IMR-90 (cell line): Measurements from ENCODE around the gene KRT3. TPM values are rescaled to one million over a fixed set of nuclear protein-coding genes. Genes with fewer than 3 reads are reported as not detected.

ENCODE experiments used
- ATAC-seq: fragments of 200-7000 bp; cut with Tn5 transposase; 2 replicates; pipeline ENCODE4 v1.9.1; 2020; ENCODE audit warnings: low read depth, mild to moderate bottlenecking, moderate library complexity
- BruUV-seq: library from RNA; stranded (reverse); fragments of 400-500 nt; replicated peaks from 2 replicates; lab custom pipeline; 2021; lab: Mats Ljungman, UMichigan
- CTCF ChIA-PET: fragments of 300-600 bp; formaldehyde crosslinking; extraction: SDS; loops from one replicate; lab custom pipeline; 2021; ENCODE audit warnings: antibody characterized with exemption; lab: Yijun Ruan, JAX
- POLR2A ChIA-PET: fragments of 300-600 bp; sonication (Branson Sonifier 250); formaldehyde crosslinking; loops from one replicate; lab custom pipeline; 2022; ENCODE audit warnings: antibody characterized with exemption; ENCODE audit not compliant: unreplicated experiment; lab: Charles Lee
- DNase-seq: peaks from one replicate; pipeline ENCODE4 v3.0.0; 2013
- H2AFZ ChIP-seq: replicated peaks from 2 replicates; pipeline ENCODE3; 2013; ENCODE audit warnings: low read length, mild to moderate bottlenecking; ENCODE audit not compliant: poor library complexity
- H2AK5ac ChIP-seq: 2 replicates; pipeline ENCODE4 v1.6.1; 2013; ENCODE audit warnings: low read depth, low read length, inconsistent platforms
- H2AK9ac ChIP-seq: replicated peaks from 2 replicates; pipeline ENCODE3; 2013; ENCODE audit warnings: mild to moderate bottlenecking, low read depth, low read length, moderate library complexity; ENCODE audit not compliant: poor library complexity
- H2BK120ac ChIP-seq: 2 replicates; pipeline ENCODE4 v1.6.1; 2013; ENCODE audit warnings: low read depth, low read length, inconsistent platforms
- H2BK15ac ChIP-seq: 3 replicates; pipeline ENCODE4 v1.6.1; 2013; ENCODE audit warnings: low read depth, low read length, inconsistent platforms
- H2BK20ac ChIP-seq: 2 replicates; pipeline ENCODE4 v1.6.1; 2013; ENCODE audit warnings: low read depth, mild to moderate bottlenecking, inconsistent platforms, low read length, moderate library complexity
- H2BK5ac ChIP-seq: 2 replicates; pipeline ENCODE4 v1.6.1; 2013; ENCODE audit warnings: mild to moderate bottlenecking, low read depth, low read length, inconsistent platforms; ENCODE audit not compliant: poor library complexity, severe bottlenecking
- H3K14ac ChIP-seq: replicated peaks from 2 replicates; pipeline ENCODE4 v1.6.1; 2013; ENCODE audit warnings: low read depth, low read length, inconsistent platforms
- H3K18ac ChIP-seq: 2 replicates; pipeline ENCODE4 v1.6.1; 2013; ENCODE audit warnings: low read depth, low read length, control low read depth
- H3K23ac ChIP-seq: 2 replicates; pipeline ENCODE4 v1.6.1; 2013; ENCODE audit warnings: low read depth, low read length, inconsistent platforms
- H3K27ac ChIP-seq: 2 replicates; pipeline ENCODE4 v1.5.1; 2013; ENCODE audit warnings: mild to moderate bottlenecking, control low read depth, low read length; ENCODE audit not compliant: insufficient read depth
- H3K27me3 ChIP-seq: 2 replicates; pipeline ENCODE4 v1.6.1; 2013; ENCODE audit warnings: low read length; ENCODE audit not compliant: control insufficient read depth, insufficient read depth
- H3K36me3 ChIP-seq: 2 replicates; pipeline ENCODE4 v1.6.1; 2013; ENCODE audit warnings: low read length, mixed read lengths; ENCODE audit not compliant: control insufficient read depth, insufficient read depth
- H3K4ac ChIP-seq: 2 replicates; pipeline ENCODE4 v1.6.1; 2013; ENCODE audit warnings: low read depth, low read length, inconsistent platforms
- H3K4me1 ChIP-seq: 2 replicates; pipeline ENCODE4 v1.6.1; 2013; ENCODE audit warnings: low read length, mixed read lengths; ENCODE audit not compliant: control insufficient read depth, insufficient read depth
- H3K4me2 ChIP-seq: 2 replicates; pipeline ENCODE4 v1.6.1; 2013; ENCODE audit warnings: low read depth, mild to moderate bottlenecking, control low read depth, low read length, moderate library complexity
- H3K4me3 ChIP-seq: 2 replicates; pipeline ENCODE4 v1.5.1; 2013; ENCODE audit warnings: low read depth, mild to moderate bottlenecking, control low read depth, low read length, moderate library complexity; ENCODE audit not compliant: insufficient read depth
- H3K56ac ChIP-seq: 2 replicates; pipeline ENCODE4 v1.6.1; 2013; ENCODE audit warnings: low read length, inconsistent platforms; ENCODE audit not compliant: insufficient read depth; ENCODE audit errors: extremely low read depth
- H3K79me1 ChIP-seq, 2 experiments: 2 replicates each; pipeline ENCODE4 v1.6.1; 2013; ENCODE audit warnings: low read length in 2 of 2, inconsistent platforms in 1 of 2, low read depth in 1 of 2
- H3K9ac ChIP-seq: 2 replicates; pipeline ENCODE4 v1.6.1; 2013; ENCODE audit warnings: low read depth, low read length, control low read depth
- H3K9me1 ChIP-seq: 2 replicates; pipeline ENCODE4 v1.6.1; 2013; ENCODE audit warnings: low read length, inconsistent platforms; ENCODE audit not compliant: insufficient read depth
- H3K9me3 ChIP-seq: 2 replicates; pipeline ENCODE4 v1.6.1; 2013; ENCODE audit warnings: low read length; ENCODE audit not compliant: control insufficient read depth, insufficient read depth
- H4K20me1 ChIP-seq: 2 replicates; pipeline ENCODE4 v1.6.1; 2013; ENCODE audit warnings: low read length, inconsistent platforms; ENCODE audit not compliant: insufficient read depth
- H4K5ac ChIP-seq: 2 replicates; pipeline ENCODE4 v1.6.1; 2013; ENCODE audit warnings: mild to moderate bottlenecking, low read depth, low read length, control low read depth
- H4K8ac ChIP-seq, 2 experiments: 2 replicates each; pipeline ENCODE4 v1.6.1; 2013; ENCODE audit warnings: low read depth in 2 of 2, low read length in 2 of 2, control low read depth in 1 of 2, inconsistent platforms in 1 of 2
- H4K91ac ChIP-seq: 2 replicates; pipeline ENCODE4 v1.6.1; 2013; ENCODE audit warnings: low read depth, low read length, inconsistent platforms; ENCODE audit not compliant: insufficient read depth
- NFE2L2 ChIP-seq: fragments of 150-350 bp; IDR thresholded peaks from 2 replicates; pipeline ENCODE4 v1.6.1; 2016; ENCODE audit warnings: low read depth, mild to moderate bottlenecking, low read length
- POLR2A ChIP-seq: IDR thresholded peaks from 2 replicates; pipeline ENCODE4 v1.6.1; 2012; ENCODE audit warnings: mild to moderate bottlenecking, low read depth, low read length
- WGBS, 2 experiments: methylation state at CpG; one replicate each; pipeline versions ENCODE4 v1.1.5 to v1.1.7; 2013; ENCODE audit warnings: missing lambda C conversion rate in 2 of 2; ENCODE audit not compliant: insufficient read length in 1 of 2; ENCODE audit errors: extremely low coverage in 2 of 2; 5-methylcytosine and 5-hydroxymethylcytosine counted together
- dilution Hi-C: fragments of 300-500 bp; cut with HindIII; formaldehyde crosslinking; loops from one replicate; pipeline ENCODE4 v1.14.3; 2018; ENCODE audit warnings: low sequenced_read_pairs; ENCODE audit not compliant: unreplicated experiment
- in situ Hi-C: fragments of 300-500 bp; cut with MboI; formaldehyde crosslinking; loops from 3 replicates; pipeline ENCODE4 v1.14.3; 2019; ENCODE audit warnings: low sequenced_read_pairs, inconsistent platforms, mixed read lengths
- intact Hi-C: fragments of 100-400 bp; cut with micrococcal nuclease; formaldehyde crosslinking; loops from 2 replicates; pipeline ENCODE4 v1.10.0; 2022
- polyA plus RNA-seq, 3 experiments: library from polyadenylated mRNA; depleted of rRNA; stranded (reverse); fragments of >200 nt; gene quantifications; 2 replicates each; pipeline ENCODE4 v1.2.3, GENCODE V29; 2012; ENCODE audit warnings: low replicate concordance in 1 of 3
- total RNA-seq: library from RNA; depleted of rRNA; stranded (reverse); fragments of >200 nt; gene quantifications from 2 replicates; pipeline ENCODE4 v1.2.3, GENCODE V29; 2012

Gene KRT3
- total and polyA plus RNA-seq, 2 of the 4 experiments (the other 2 are of a cell fraction), result not detected

GRCh38 chr12:52815161-52815560 is 19.2 kb upstream of the KRT3 start:
- H2AFZ ChIP-seq, result no peak overlapping the region
- no peak overlapping the region; the same call in 1 of the 2 replicates for H2BK120ac ChIP-seq
- 83% methylated on average over 1 of the region's 4 CpGs; no CpG with 5 or more reads in 1 of the 2 experiments for WGBS, 2 experiments
- no peak overlapping the region for H3K4ac ChIP-seq
- H2BK15ac ChIP-seq, result no peak overlapping the region
- H3K79me1 ChIP-seq, result no peaks in the 10 kb centered on the region
- no peak overlapping the region for H2AK9ac ChIP-seq
- peaks cover 43% of the 10 kb centered on the region for H3K27me3 ChIP-seq
- no peak overlapping the region for H3K18ac ChIP-seq
- peaks cover 6% of the 10 kb centered on the region for H3K4me1 ChIP-seq
- no peaks in the 10 kb centered on the region for H3K9me3 ChIP-seq
- H3K23ac ChIP-seq, result no peak overlapping the region
- no peak for TF ChIP-seq POLR2A
- no peak for TF ChIP-seq NFE2L2
- no peak overlapping the region for H3K9ac ChIP-seq
- no peak for ATAC-seq
- in situ Hi-C loops, result no loop called here
- no peak overlapping the region for H4K91ac ChIP-seq
- dilution Hi-C loops, result no loop called here
- no peaks in the 10 kb centered on the region for H3K36me3 ChIP-seq
- no peak overlapping the region for H3K56ac ChIP-seq
- no peak overlapping the region for H2BK5ac ChIP-seq
- no peaks in the 10 kb centered on the region for H3K9me1 ChIP-seq
- H4K8ac ChIP-seq, result no peak overlapping the region
- H4K5ac ChIP-seq, result no peak overlapping the region
- DNase-seq, result no peak
- POLR2A ChIA-PET, result no interaction called here
- intact Hi-C loops, result no loop called here
- no peak overlapping the region; the same call in 1 of the 2 replicates for H2BK20ac ChIP-seq
- CTCF ChIA-PET, result no interaction called here
- H3K4me3 ChIP-seq, result no peak overlapping the region
- no TSS peak for BruUV-seq
- H3K27ac ChIP-seq, result no peak overlapping the region
- no peak overlapping the region for H3K4me2 ChIP-seq
- H3K14ac ChIP-seq, result no peak overlapping the region
- H2AK5ac ChIP-seq, result no peak overlapping the region
- no peaks in the 10 kb centered on the region; the same call in 1 of the 2 replicates for H4K20me1 ChIP-seq
